ENCODE data around the gene C1orf167. TPM values are rescaled to one million over a fixed set of nuclear protein-coding genes. Genes with fewer than 3 reads are reported as not detected.

The C1orf167 gene
- total and polyA plus RNA-seq, 10 of the 15 experiments (the other 5 are each of a cell fraction or from before 2014, with no cell fraction given): 0.17 to 0.31 TPM; not detected in 8

GRCh38 chr1:11802973-11803885 lies 41.2 kb downstream of the C1orf167 start:
- peaks cover 8% of the 10 kb centered on the region for H3K4me1 ChIP-seq (ENCODE audit: control insufficient read depth, insufficient read depth, low read length)
- BruUV-seq (replicated peaks): TSS peak; percentile 45
- TF ChIP-seq MAX (IDR thresholded peaks at IDR 0.05; ENCODE audit: low read depth, low read length) (peak; percentile 5; the same call in 1 of the 2 replicates), E4F1 (IDR thresholded peaks at IDR 0.05; ENCODE audit: borderline replicate concordance, partially characterized antibody) (no peak), SIX5 (IDR thresholded peaks at IDR 0.05; ENCODE audit: low read depth, low read length, severe bottlenecking) (no peak), NBN (IDR thresholded peaks at IDR 0.05) (peak; percentile 33; the same call in 1 of the 2 replicates), ZBTB11 (CRISPR knock-in tag; IDR thresholded peaks at IDR 0.05) (no peak), TCF7 (IDR thresholded peaks at IDR 0.05; ENCODE audit: borderline replicate concordance) (no peak), BHLHE40 (IDR thresholded peaks at IDR 0.05; ENCODE audit: borderline replicate concordance in 1 of 2, low read depth in 2 of 2, low read length in 1 of 2) (peak in 1 of 2 experiments; percentile 25; a peak in 1 of 4 replicates), SRF (IDR thresholded peaks at IDR 0.05; ENCODE audit: low read depth in 2 of 2, low read length in 2 of 2) (peak; percentile 92 to 94), TCF12 (IDR thresholded peaks at IDR 0.05; ENCODE audit: low read depth, low read length) (no peak), ZBED1 (IDR thresholded peaks at IDR 0.05; ENCODE audit: borderline replicate concordance) (no peak), HDGF (IDR thresholded peaks at IDR 0.05) (peak; percentile 98), USF2 (IDR thresholded peaks at IDR 0.05; ENCODE audit: borderline replicate concordance, low read depth, low read length) (no peak), SUZ12 (IDR thresholded peaks at IDR 0.05; ENCODE audit: unreplicated experiment) (no peak)

More at GRCh38 chr1:11802973-11803885, 41.2 kb downstream of the C1orf167 start:
- peak overlapping the region; percentile 86 for H3K4me2 ChIP-seq (ENCODE audit: control insufficient read depth, insufficient read depth)
- no peaks in the 10 kb centered on the region for H3K9me3 ChIP-seq (replicated peaks; ENCODE audit: control insufficient read depth, insufficient read depth, low read length)
- ATAC-seq (peak; percentile 66), DNase-seq (ENCODE audit: low read depth, low spot score) (peak; percentile 42), FAIRE-seq (peak; percentile 68)
- 14% methylated on average over 23 of the region's 28 CpGs for WGBS (ENCODE audit: insufficient coverage, insufficient replicate concordance, low lambda C conversion rate, missing lambda C conversion rate)
- intact Hi-C loops (cut with micrococcal nuclease; ENCODE audit: unreplicated experiment) (no loop called here), in situ Hi-C loops (cut with MboI) (no loop called here)
- H2AFZ ChIP-seq (ENCODE audit: control insufficient read depth, low read depth, low read length): peak overlapping the region; percentile 60
- H3K4me3 ChIP-seq: peak overlapping the region; percentile 56
- no peaks in the 10 kb centered on the region for H4K20me1 ChIP-seq (ENCODE audit: control insufficient read depth, insufficient read depth)
- peaks cover 33% of the 10 kb centered on the region for H3K79me2 ChIP-seq (ENCODE audit: control insufficient read depth, insufficient read depth, low read length)
- POLR2A ChIA-PET: interaction anchor here (0.6 to 2.0 kb wide), 9 partner anchors 9 to 528 kb away, joined by 3 to 20 read pairs (median 4); no protein-coding TSS in a partner anchor
- SMC1A ChIA-PET (ENCODE audit: uncharacterized antibody, unreplicated experiment): interaction anchor here (0.9 to 1.3 kb wide), 2 partner anchors 11 to 66 kb away, joined by 3 to 5 read pairs; no protein-coding TSS in a partner anchor
- peak overlapping the region; percentile 32; the same call in 1 of the 2 replicates for H3K9ac ChIP-seq (ENCODE audit: control insufficient read depth, insufficient read depth, low read length)
- peaks cover 0 to 2% of the 10 kb centered on the region in 2 experiments; a peak in 3 of 4 replicates for H3K36me3 ChIP-seq (ENCODE audit: control insufficient read depth in 2 of 2, insufficient read depth in 2 of 2, low read length in 1 of 2)
- RAD21 ChIA-PET (ENCODE audit: unreplicated experiment): interaction anchor here (0.6 to 1.6 kb wide), 8 partner anchors 11 to 164 kb away, joined by 3 to 11 read pairs (median 3); partner anchors contain the start of gene FBXO6
- H3K27me3 ChIP-seq (replicated peaks in 1 of 2; ENCODE audit: control insufficient read depth in 2 of 2, insufficient read depth in 2 of 2, low read length in 1 of 2): no peaks in the 10 kb centered on the region
- H3K27ac ChIP-seq (ENCODE audit: control insufficient read depth, insufficient read depth): peak overlapping the region; percentile 24; the same call in 1 of the 2 replicates
- CTCF ChIA-PET: interaction anchor here (1.1 to 1.4 kb wide), 2 partner anchors 19 to 121 kb away, joined by 3 read pairs; no protein-coding TSS in a partner anchor
